ENCODE data around the gene SAMD4A.

GRCh38 chr14:54839701-54840119 lies 272.8 kb downstream of the SAMD4A start:
- TF ChIP-seq, protein P1, sequence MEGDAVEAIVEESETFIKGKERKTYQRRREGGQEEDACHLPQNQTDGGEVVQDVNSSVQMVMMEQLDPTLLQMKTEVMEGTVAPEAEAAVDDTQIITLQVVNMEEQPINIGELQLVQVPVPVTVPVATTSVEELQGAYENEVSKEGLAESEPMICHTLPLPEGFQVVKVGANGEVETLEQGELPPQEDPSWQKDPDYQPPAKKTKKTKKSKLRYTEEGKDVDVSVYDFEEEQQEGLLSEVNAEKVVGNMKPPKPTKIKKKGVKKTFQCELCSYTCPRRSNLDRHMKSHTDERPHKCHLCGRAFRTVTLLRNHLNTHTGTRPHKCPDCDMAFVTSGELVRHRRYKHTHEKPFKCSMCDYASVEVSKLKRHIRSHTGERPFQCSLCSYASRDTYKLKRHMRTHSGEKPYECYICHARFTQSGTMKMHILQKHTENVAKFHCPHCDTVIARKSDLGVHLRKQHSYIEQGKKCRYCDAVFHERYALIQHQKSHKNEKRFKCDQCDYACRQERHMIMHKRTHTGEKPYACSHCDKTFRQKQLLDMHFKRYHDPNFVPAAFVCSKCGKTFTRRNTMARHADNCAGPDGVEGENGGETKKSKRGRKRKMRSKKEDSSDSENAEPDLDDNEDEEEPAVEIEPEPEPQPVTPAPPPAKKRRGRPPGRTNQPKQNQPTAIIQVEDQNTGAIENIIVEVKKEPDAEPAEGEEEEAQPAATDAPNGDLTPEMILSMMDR (conservative IDR thresholded peaks at IDR 0.05), result no peak
- no peak for TF ChIP-seq ZFX (IDR thresholded peaks at IDR 0.05)

All from C4-2B (cell line).